Suprapubic skin (tissue), 4 donors: Measurements from ENCODE around the gene NAGK.

ENCODE experiments used
- EP300 ChIP-seq: sonication (generic); formaldehyde crosslinking; IDR thresholded peaks from one replicate; pipeline ENCODE4 v1.6.1; 2017; ENCODE audit warnings: antibody characterized with exemption
- POLR2A ChIP-seq, 2 donors: fragments of 450-650 bp; IDR thresholded peaks; one replicate each; pipeline ENCODE4 v1.6.1; 2017; ENCODE audit warnings: antibody characterized with exemption in 2 of 2, mild to moderate bottlenecking in 2 of 2, moderate library complexity in 2 of 2
- POLR2AphosphoS5 ChIP-seq, 3 donors: sonication (generic); formaldehyde crosslinking; IDR thresholded peaks; one replicate each; pipeline ENCODE4 v1.6.1; 2017; ENCODE audit warnings: antibody characterized with exemption in 3 of 3
- TF ChIP-seq, protein P1 (sequence below), 2 donors: fragments of 200-600 bp in 1 of 2; fragments of 450-650 bp in 1 of 2; sonication (generic) in 1 of 2; IDR thresholded peaks; one replicate each; pipeline ENCODE4 v1.5.1; 2016 to 2019; ENCODE audit warnings: antibody characterized with exemption in 2 of 2, mild to moderate bottlenecking in 1 of 2, moderate library complexity in 1 of 2

DNA sequence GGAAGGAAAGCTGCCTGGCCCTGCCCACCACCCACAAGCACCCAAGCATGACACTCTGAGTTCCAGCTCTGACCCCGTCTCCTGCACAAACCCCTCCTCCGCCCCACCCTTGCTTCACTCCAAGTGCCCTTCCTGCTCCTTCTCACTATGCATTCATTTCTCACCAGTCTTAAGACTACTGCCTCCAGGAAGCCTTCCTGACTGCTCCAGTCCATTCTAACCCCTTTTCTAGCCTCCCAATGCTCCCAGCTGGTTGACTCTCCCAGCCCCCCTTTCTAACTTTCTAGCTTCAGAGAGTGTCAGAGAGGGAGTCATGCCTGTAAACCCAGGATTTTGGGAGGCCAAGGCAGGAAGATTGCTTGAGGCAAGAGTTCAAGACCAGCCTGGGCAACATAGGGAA lies 8.2 kb upstream of the NAGK start:
- TF ChIP-seq, protein P1, sequence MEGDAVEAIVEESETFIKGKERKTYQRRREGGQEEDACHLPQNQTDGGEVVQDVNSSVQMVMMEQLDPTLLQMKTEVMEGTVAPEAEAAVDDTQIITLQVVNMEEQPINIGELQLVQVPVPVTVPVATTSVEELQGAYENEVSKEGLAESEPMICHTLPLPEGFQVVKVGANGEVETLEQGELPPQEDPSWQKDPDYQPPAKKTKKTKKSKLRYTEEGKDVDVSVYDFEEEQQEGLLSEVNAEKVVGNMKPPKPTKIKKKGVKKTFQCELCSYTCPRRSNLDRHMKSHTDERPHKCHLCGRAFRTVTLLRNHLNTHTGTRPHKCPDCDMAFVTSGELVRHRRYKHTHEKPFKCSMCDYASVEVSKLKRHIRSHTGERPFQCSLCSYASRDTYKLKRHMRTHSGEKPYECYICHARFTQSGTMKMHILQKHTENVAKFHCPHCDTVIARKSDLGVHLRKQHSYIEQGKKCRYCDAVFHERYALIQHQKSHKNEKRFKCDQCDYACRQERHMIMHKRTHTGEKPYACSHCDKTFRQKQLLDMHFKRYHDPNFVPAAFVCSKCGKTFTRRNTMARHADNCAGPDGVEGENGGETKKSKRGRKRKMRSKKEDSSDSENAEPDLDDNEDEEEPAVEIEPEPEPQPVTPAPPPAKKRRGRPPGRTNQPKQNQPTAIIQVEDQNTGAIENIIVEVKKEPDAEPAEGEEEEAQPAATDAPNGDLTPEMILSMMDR (IDR thresholded peaks at IDR 0.05), result no peak
- TF ChIP-seq POLR2A (IDR thresholded peaks at IDR 0.05) (no peak), POLR2AphosphoS5 (IDR thresholded peaks at IDR 0.05) (no peak), EP300 (no peak)
